DND-41 (cell line): Measurements from ENCODE around the gene ARL8B.

Experiments used
- ATAC-seq: fragments of 200-7000 bp; cut with Tn5 transposase; 3 replicates; pipeline ENCODE4 v1.9.1; 2021; ENCODE audit warnings: low read depth; ENCODE audit not compliant: insufficient read depth
- DNase-seq: peaks from one replicate; pipeline ENCODE4 v3.0.0-alpha.2; 2020
- H2AFZ ChIP-seq: 2 replicates; pipeline ENCODE4 v1.6.0; 2012; ENCODE audit warnings: low read depth, low read length
- H3K27ac ChIP-seq: 2 replicates; pipeline ENCODE4 v1.5.1; 2012; ENCODE audit warnings: low read length, inconsistent platforms
- H3K27me3 ChIP-seq: fragments of 200-600 bp; sonication (generic); 2 replicates; pipeline ENCODE4 v1.6.0; 2012; ENCODE audit warnings: low read length, mild to moderate bottlenecking, inconsistent platforms; ENCODE audit not compliant: insufficient read depth, poor library complexity
- H3K36me3 ChIP-seq: 2 replicates; pipeline ENCODE4 v1.5.1; 2012; ENCODE audit warnings: low read length, inconsistent platforms; ENCODE audit not compliant: insufficient read depth
- H3K4me1 ChIP-seq: 2 replicates; pipeline ENCODE4 v1.5.1; 2012; ENCODE audit warnings: mild to moderate bottlenecking, low read length; ENCODE audit not compliant: insufficient read depth
- H3K4me2 ChIP-seq: 2 replicates; pipeline ENCODE4 v1.6.0; 2012; ENCODE audit warnings: mild to moderate bottlenecking, moderate library complexity, low read length, inconsistent platforms; ENCODE audit not compliant: insufficient read depth
- H3K4me3 ChIP-seq, 2 experiments: fragments of 200-600 bp in 1 of 2; shearing (Covaris generic) in 1 of 2; 2 replicates each; pipeline ENCODE4 v1.5.1; 2012 to 2016; ENCODE audit warnings: inconsistent platforms in 2 of 2, low read length in 2 of 2, mild to moderate bottlenecking in 2 of 2, low read depth in 1 of 2, moderate library complexity in 1 of 2
- H3K79me2 ChIP-seq: 2 replicates; pipeline ENCODE4 v1.6.0; 2012; ENCODE audit warnings: low read length, inconsistent platforms; ENCODE audit not compliant: insufficient read depth
- H3K9ac ChIP-seq: 2 replicates; pipeline ENCODE4 v1.6.0; 2012; ENCODE audit warnings: low read depth, mild to moderate bottlenecking, inconsistent platforms, low read length, moderate library complexity
- H3K9me3 ChIP-seq: 2 replicates; pipeline ENCODE4 v1.5.1; 2012; ENCODE audit warnings: low read length, moderate library complexity, mild to moderate bottlenecking, inconsistent platforms; ENCODE audit not compliant: insufficient read depth, severe bottlenecking
- H4K20me1 ChIP-seq: 2 replicates; pipeline ENCODE4 v1.6.0; 2012; ENCODE audit warnings: low read length; ENCODE audit not compliant: insufficient read depth
- EZH2 ChIP-seq: IDR thresholded peaks from 3 replicates; pipeline ENCODE4 v1.6.1; 2012; ENCODE audit warnings: borderline replicate concordance, low read depth, mild to moderate bottlenecking, moderate library complexity, low read length, inconsistent platforms; ENCODE audit not compliant: severe bottlenecking
- TF ChIP-seq, protein P1 (sequence below): IDR thresholded peaks from 2 replicates; pipeline ENCODE4 v1.5.1; 2012; ENCODE audit warnings: borderline replicate concordance, low read length, moderate library complexity, mild to moderate bottlenecking; ENCODE audit not compliant: poor library complexity, severe bottlenecking; ENCODE audit errors: extremely low read depth

Gene ARL8B

DNA sequence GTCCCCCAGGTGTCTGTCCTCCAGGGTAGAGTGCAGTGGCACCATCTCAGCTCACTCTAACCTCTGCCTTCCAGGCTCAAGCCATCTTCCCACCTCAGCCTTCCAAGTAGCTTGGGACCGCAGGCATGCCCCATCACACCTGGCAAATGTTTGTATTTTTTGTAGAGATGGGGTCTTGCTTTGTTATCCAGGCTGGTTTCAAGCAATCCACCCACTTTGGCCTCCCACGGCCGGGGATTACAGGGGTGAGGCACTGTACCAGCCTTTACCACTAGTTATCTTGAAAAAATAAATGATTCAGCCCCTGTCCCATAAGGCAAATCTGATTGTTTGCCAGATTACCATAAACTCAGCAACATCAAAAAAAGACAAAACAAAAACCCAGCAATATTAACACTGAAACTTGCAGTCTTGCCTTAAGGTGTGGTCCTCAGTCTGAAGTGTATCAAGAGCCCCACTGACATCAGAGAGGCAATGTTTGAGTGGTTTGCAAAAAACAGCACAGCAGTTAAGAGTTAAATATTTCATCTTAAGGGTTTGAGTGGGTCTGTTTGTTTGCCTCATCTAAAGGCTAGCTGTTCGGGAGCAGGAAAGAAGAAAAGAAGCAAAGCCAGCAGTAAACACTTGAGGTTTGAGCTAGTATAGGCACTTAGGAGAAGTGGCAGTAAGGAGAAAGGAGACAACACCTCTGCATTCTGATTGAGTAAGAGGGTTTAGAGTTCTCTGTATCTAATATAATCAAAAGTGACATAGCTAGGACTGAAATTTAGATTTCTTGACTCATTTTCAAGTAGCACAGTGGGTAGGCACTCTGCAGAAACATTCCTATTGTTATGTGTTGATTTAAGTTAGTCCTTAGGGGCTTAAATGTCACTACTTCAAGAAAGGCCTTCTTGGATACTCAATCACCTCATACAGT, 39.1 kb downstream of the ARL8B start:
- Histone ChIP-seq H3K4me2 (0 out of 2 replicates have a peak overlapping the region, but pooled peaks have one; percentile 30), H4K20me1 (peaks cover 41% of the 10 kb centered on the region; the same call in 1 of the 2 replicates), H3K9me3 (no peaks in the 10 kb centered on the region), H3K27me3 (no peaks in the 10 kb centered on the region), H3K9ac (no peak overlapping the region; the same call in 1 of the 2 replicates), H3K4me3 (no peak overlapping the region), H3K36me3 (no peaks in the 10 kb centered on the region), H3K79me2 (peaks cover 97% of the 10 kb centered on the region), H3K4me1 (peaks cover 30% of the 10 kb centered on the region), H3K27ac (peak overlapping the region; percentile 62), H2AFZ (no peak overlapping the region)
- peak; percentile 48; the same call in 2 of the 3 replicates for ATAC-seq
- DNase-seq = no peak
- TF ChIP-seq, protein P1, sequence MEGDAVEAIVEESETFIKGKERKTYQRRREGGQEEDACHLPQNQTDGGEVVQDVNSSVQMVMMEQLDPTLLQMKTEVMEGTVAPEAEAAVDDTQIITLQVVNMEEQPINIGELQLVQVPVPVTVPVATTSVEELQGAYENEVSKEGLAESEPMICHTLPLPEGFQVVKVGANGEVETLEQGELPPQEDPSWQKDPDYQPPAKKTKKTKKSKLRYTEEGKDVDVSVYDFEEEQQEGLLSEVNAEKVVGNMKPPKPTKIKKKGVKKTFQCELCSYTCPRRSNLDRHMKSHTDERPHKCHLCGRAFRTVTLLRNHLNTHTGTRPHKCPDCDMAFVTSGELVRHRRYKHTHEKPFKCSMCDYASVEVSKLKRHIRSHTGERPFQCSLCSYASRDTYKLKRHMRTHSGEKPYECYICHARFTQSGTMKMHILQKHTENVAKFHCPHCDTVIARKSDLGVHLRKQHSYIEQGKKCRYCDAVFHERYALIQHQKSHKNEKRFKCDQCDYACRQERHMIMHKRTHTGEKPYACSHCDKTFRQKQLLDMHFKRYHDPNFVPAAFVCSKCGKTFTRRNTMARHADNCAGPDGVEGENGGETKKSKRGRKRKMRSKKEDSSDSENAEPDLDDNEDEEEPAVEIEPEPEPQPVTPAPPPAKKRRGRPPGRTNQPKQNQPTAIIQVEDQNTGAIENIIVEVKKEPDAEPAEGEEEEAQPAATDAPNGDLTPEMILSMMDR = no peak
- TF ChIP-seq EZH2 = no peak

DNA sequence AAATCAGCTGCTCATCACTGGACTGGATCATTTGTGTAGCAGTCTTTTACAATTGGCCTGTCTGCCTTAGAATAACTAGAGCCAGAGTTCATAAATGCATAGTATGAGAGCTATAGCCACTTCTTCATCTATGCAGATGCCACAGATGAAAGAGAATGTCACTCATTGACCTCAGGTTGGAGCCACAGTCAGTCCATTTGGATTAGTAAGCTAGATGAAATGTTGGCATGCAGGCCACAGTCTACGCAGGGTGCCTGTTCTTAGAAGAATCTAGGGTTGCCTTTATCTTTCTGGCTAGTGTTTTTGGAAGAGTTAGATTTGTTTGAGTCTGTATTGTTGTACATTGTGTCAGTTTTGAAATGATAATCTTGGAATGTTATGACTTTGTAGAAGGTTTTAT, 40.0 kb downstream of the ARL8B start:
- ATAC-seq = no peak
- Histone ChIP-seq H3K9me3 (no peaks in the 10 kb centered on the region), H3K36me3 (no peaks in the 10 kb centered on the region), H3K9ac (no peak overlapping the region), H3K4me3 (no peak overlapping the region), H3K4me2 (no peak overlapping the region), H3K4me1 (peaks cover 30% of the 10 kb centered on the region), H4K20me1 (peaks cover 35% of the 10 kb centered on the region; the same call in 1 of the 2 replicates), H2AFZ (no peak overlapping the region), H3K27me3 (no peaks in the 10 kb centered on the region), H3K27ac (peak overlapping the region; percentile 62), H3K79me2 (peaks cover 97% of the 10 kb centered on the region)
- DNase-seq = no peak
- TF ChIP-seq EZH2 = no peak
- TF ChIP-seq, protein P1 = no peak

DNA sequence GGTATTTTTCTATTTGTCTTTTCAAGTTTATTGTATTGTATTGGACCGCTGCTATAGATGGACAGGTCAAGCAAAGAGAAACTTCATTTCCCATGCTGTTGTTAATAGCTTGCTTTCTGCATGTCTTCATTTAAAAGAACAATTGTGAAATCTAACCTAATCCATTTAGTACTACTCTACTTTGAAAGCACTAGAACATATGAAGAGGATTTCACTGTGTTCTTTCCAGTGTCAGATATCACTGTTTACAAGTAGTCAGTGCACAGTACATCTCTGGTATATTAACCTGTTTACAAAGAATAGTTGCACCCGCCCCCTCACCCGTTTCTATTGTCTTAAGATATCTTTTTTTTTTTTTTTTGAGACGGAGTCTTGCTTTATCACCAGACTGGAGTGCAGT, 43.6 kb downstream of the ARL8B start:
- peaks cover 29% of the 10 kb centered on the region; the same call in 1 of the 2 replicates for H4K20me1 ChIP-seq
- no peak overlapping the region for H3K4me2 ChIP-seq
- no peak overlapping the region for H3K9ac ChIP-seq
- H2AFZ ChIP-seq = no peak overlapping the region
- TF ChIP-seq, protein P1 = no peak
- no peak for TF ChIP-seq EZH2
- ATAC-seq (no peak), DNase-seq (no peak)
- peaks cover 100% of the 10 kb centered on the region for H3K79me2 ChIP-seq
- peaks cover 4% of the 10 kb centered on the region; the same call in 1 of the 2 replicates for H3K36me3 ChIP-seq
- no peak overlapping the region for H3K4me3 ChIP-seq
- no peaks in the 10 kb centered on the region for H3K27me3 ChIP-seq
- no peak overlapping the region for H3K27ac ChIP-seq
- H3K4me1 ChIP-seq = peaks cover 9% of the 10 kb centered on the region
- H3K9me3 ChIP-seq = no peaks in the 10 kb centered on the region
